Sigmoid colon (tissue), 7 donors: ENCODE results near the gene CERS2. TPM values are rescaled to one million over a fixed set of nuclear protein-coding genes. Genes with fewer than 3 reads are reported as not detected.

Experiments
- DNase-seq: peaks from one replicate; pipeline ENCODE4 v3.0.0-alpha.2; 2019
- H3K27ac ChIP-seq, 4 donors: fragments of 200-600 bp; sonication (generic); one replicate each; pipeline ENCODE4 v1.5.1; 2016 to 2019; ENCODE audit warnings: mild to moderate bottlenecking in 1 of 4
- H3K27me3 ChIP-seq, 3 donors: fragments of 200-600 bp; sonication (generic); one replicate each; pipeline ENCODE4 v1.5.1; 2019; ENCODE audit warnings: mild to moderate bottlenecking in 1 of 3
- H3K36me3 ChIP-seq, 4 donors: fragments of 200-600 bp; sonication (generic); one replicate each; pipeline ENCODE4 v1.5.1; 2016 to 2019
- H3K4me1 ChIP-seq, 4 donors: fragments of 200-600 bp; sonication (generic); one replicate each; pipeline ENCODE4 v1.5.1; 2017 to 2019
- H3K4me3 ChIP-seq, 4 donors: fragments of 200-600 bp; sonication (generic); one replicate each; pipeline ENCODE4 v1.5.1; 2017 to 2019; ENCODE audit warnings: mild to moderate bottlenecking in 2 of 4, moderate library complexity in 1 of 4
- H3K9me3 ChIP-seq, 4 donors: fragments of 200-600 bp in 3 of 4; sonication (generic) in 3 of 4; one replicate each; pipeline versions ENCODE4 v1.5.1 to v1.6.1; 2013 to 2019
- CTCF ChIP-seq, 4 experiments: fragments of 450-650 bp in 3 of 4; fragments of 200-600 bp in 1 of 4; IDR thresholded peaks; one replicate each; pipeline ENCODE4 v1.5.1; 2016 to 2019; ENCODE audit warnings: antibody characterized with exemption in 4 of 4, mild to moderate bottlenecking in 3 of 4, moderate library complexity in 2 of 4
- EP300 ChIP-seq, 4 donors: sonication (generic); formaldehyde crosslinking; IDR thresholded peaks; one replicate each; pipeline ENCODE4 v1.6.1; 2017; ENCODE audit warnings: antibody characterized with exemption in 4 of 4
- POLR2A ChIP-seq, 2 donors: fragments of 450-650 bp; IDR thresholded peaks; one replicate each; pipeline ENCODE4 v1.6.1; 2016; ENCODE audit warnings: antibody characterized with exemption in 2 of 2, mild to moderate bottlenecking in 2 of 2, moderate library complexity in 2 of 2
- POLR2AphosphoS5 ChIP-seq, 4 donors: sonication (generic); formaldehyde crosslinking; IDR thresholded peaks; one replicate each; pipeline ENCODE4 v1.6.1; 2017; ENCODE audit warnings: antibody characterized with exemption in 4 of 4
- WGBS, 2 donors: extraction: QIAGEN DNeasy Blood & Tissue Kit; methylation state at CpG; one replicate each; pipeline ENCODE4 v1.1.7; 2013; 5-methylcytosine and 5-hydroxymethylcytosine counted together
- intact Hi-C: fragments of 100-400 bp; cut with DNase I; formaldehyde crosslinking; loops from one replicate; pipeline ENCODE4 v1.15.1; 2023
- polyA plus RNA-seq, 3 donors: library from polyadenylated mRNA; stranded (reverse); fragments of 200-250 nt; gene quantifications; one replicate each; pipeline ENCODE4 v1.2.3, GENCODE V29; 2013
- total RNA-seq, 4 donors: library from RNA; depleted of rRNA; stranded (reverse); fragments of >200 nt; gene quantifications; one replicate each; pipeline ENCODE4 v1.1.0, GENCODE V29; 2016
- donor health status: healthy with polysubstance abuse.
- donor health status: Bipolar disorder and iron deficiency.
- donor health status: healthy.

The CERS2 gene
- total and polyA plus RNA-seq, 7 donors, result 50.6 to 115 (median 82.0) TPM

- no peak overlapping the region for H3K27ac ChIP-seq
- H3K4me1 ChIP-seq, result peaks cover 0 to 18% (median 11%) of the 10 kb centered on the region in 4 donors
- no peaks in the 10 kb centered on the region for H3K27me3 ChIP-seq
- intact Hi-C loops, result no loop called here
- DNase-seq, result peak; percentile 13
- peaks cover 40 to 84% (median 73%) of the 10 kb centered on the region in 4 donors for H3K36me3 ChIP-seq
- TF ChIP-seq EP300 (IDR thresholded peaks at IDR 0.05) (no peak), POLR2AphosphoS5 (IDR thresholded peaks at IDR 0.05) (no peak), CTCF (IDR thresholded peaks at IDR 0.05) (no peak), POLR2A (IDR thresholded peaks at IDR 0.05) (no peak)
- H3K4me3 ChIP-seq, result no peak overlapping the region
- H3K9me3 ChIP-seq, result no peaks in the 10 kb centered on the region
- 89 to 92% methylated on average over 4 of the region's 4 CpGs for WGBS, 2 donors
Measured at GRCh38 chr1:150965605-150966004, 9.0 kb downstream of the CERS2 start.

GRCh38 chr1:150964164-150964489, 10.5 kb downstream of the CERS2 start:
- H3K36me3 ChIP-seq, result peaks cover 46 to 99% (median 86%) of the 10 kb centered on the region in 4 donors
- no peak overlapping the region for H3K27ac ChIP-seq
- H3K4me3 ChIP-seq, result no peak overlapping the region
- H3K4me1 ChIP-seq, result peaks cover 0 to 6% (median 2%) of the 10 kb centered on the region in 4 donors
- TF ChIP-seq EP300 (IDR thresholded peaks at IDR 0.05), result no peak
- TF ChIP-seq POLR2A (IDR thresholded peaks at IDR 0.05), result no peak
- no peak for TF ChIP-seq CTCF (IDR thresholded peaks at IDR 0.05)
- no peak for TF ChIP-seq POLR2AphosphoS5 (IDR thresholded peaks at IDR 0.05)
- no peaks in the 10 kb centered on the region for H3K27me3 ChIP-seq
- intact Hi-C loops, result no loop called here
- DNase-seq, result peak; percentile 10
- WGBS, 2 donors, result 85 to 86% methylated on average over 5 of the region's 5 CpGs
- no peaks in the 10 kb centered on the region for H3K9me3 ChIP-seq

- Histone ChIP-seq H3K36me3 (peaks cover 43 to 100% (median 85%) of the 10 kb centered on the region in 4 donors), H3K9me3 (no peaks in the 10 kb centered on the region), H3K27ac (no peak overlapping the region), H3K4me3 (no peak overlapping the region), H3K4me1 (peaks cover 0 to 6% (median 2%) of the 10 kb centered on the region in 4 donors), H3K27me3 (no peaks in the 10 kb centered on the region)
- WGBS, 2 donors, result 88 to 93% methylated on average over 10 of the region's 10 CpGs
- intact Hi-C loops, result no loop called here
- DNase-seq, result peak; percentile 25
- no peak for TF ChIP-seq POLR2A (IDR thresholded peaks at IDR 0.05)
- TF ChIP-seq CTCF (IDR thresholded peaks at IDR 0.05), result no peak
- no peak for TF ChIP-seq POLR2AphosphoS5 (IDR thresholded peaks at IDR 0.05)
- no peak for TF ChIP-seq EP300 (IDR thresholded peaks at IDR 0.05)
Measured at GRCh38 chr1:150963321-150964163, 11.1 kb downstream of the CERS2 start.

- no peak overlapping the region for H3K27ac ChIP-seq
- no peak for DNase-seq
- WGBS, 2 donors, result 71 to 74% methylated on average over 4 of the region's 4 CpGs
- peaks cover 29 to 100% (median 73%) of the 10 kb centered on the region in 4 donors for H3K36me3 ChIP-seq
- no peaks in the 10 kb centered on the region for H3K9me3 ChIP-seq
- peaks cover 0 to 3% (median 0%) of the 10 kb centered on the region in 4 donors for H3K4me1 ChIP-seq
- H3K27me3 ChIP-seq, result no peaks in the 10 kb centered on the region
- TF ChIP-seq EP300 (IDR thresholded peaks at IDR 0.05), result no peak
- TF ChIP-seq POLR2A (IDR thresholded peaks at IDR 0.05), result no peak
- TF ChIP-seq CTCF (IDR thresholded peaks at IDR 0.05), result no peak
- TF ChIP-seq POLR2AphosphoS5 (IDR thresholded peaks at IDR 0.05), result no peak
- intact Hi-C loops, result no loop called here
- H3K4me3 ChIP-seq, result no peak overlapping the region
Measured at GRCh38 chr1:150961756-150962155, 12.9 kb downstream of the CERS2 start.
